AG08395 (cell line): Measurements from ENCODE around the gene PAXIP1.

ENCODE experiments used
- DNase-seq: peaks from one replicate; pipeline ENCODE4 v3.0.0; 2012; ENCODE audit warnings: mixed read lengths, low spot score

Gene PAXIP1

GRCh38 chr7:154912871-154913637, 89.9 kb downstream of the PAXIP1 start:
- no peak for DNase-seq

- DNase-seq: no peak
Measured at GRCh38 chr7:154911862-154912455, 91.0 kb downstream of the PAXIP1 start.

GRCh38 chr7:154911411-154911810, 91.5 kb downstream of the PAXIP1 start:
- DNase-seq: no peak

GRCh38 chr7:154910977-154911376, 91.9 kb downstream of the PAXIP1 start:
- DNase-seq: no peak

GRCh38 chr7:154910125-154910524, 92.8 kb downstream of the PAXIP1 start:
- DNase-seq: no peak

GRCh38 chr7:154909241-154910105, 93.5 kb downstream of the PAXIP1 start:
- DNase-seq: no peak

- no peak for DNase-seq
Measured at GRCh38 chr7:154907651-154908620, 95.0 kb downstream of the PAXIP1 start.

- no peak for DNase-seq
Measured at GRCh38 chr7:154906736-154907355, 96.1 kb downstream of the PAXIP1 start.

- DNase-seq: no peak
Measured at GRCh38 chr7:154906201-154906600, 96.7 kb downstream of the PAXIP1 start.

- no peak for DNase-seq
Measured at GRCh38 chr7:154905615-154906014, 97.3 kb downstream of the PAXIP1 start.

- no peak for DNase-seq
Measured at GRCh38 chr7:154905146-154905545, 97.8 kb downstream of the PAXIP1 start.

GRCh38 chr7:154903083-154903731, 99.7 kb downstream of the PAXIP1 start:
- DNase-seq: no peak

- DNase-seq: no peak
Measured at GRCh38 chr7:154902600-154903082, 100.3 kb downstream of the PAXIP1 start.

- DNase-seq: no peak
Measured at GRCh38 chr7:154899862-154900261, 103.1 kb downstream of the PAXIP1 start.

GRCh38 chr7:154898973-154899855, 103.7 kb downstream of the PAXIP1 start:
- no peak for DNase-seq

GRCh38 chr7:154896076-154896475, 106.8 kb downstream of the PAXIP1 start:
- no peak for DNase-seq
